GM12892 (cell line): Measurements from ENCODE around the gene VAV2.

Source experiments
- POLR2A ChIP-seq: IDR thresholded peaks from 2 replicates; pipeline ENCODE4 v1.6.1; 2011; ENCODE audit warnings: low read depth, low read length, control low read depth
- POLR2AphosphoS5 ChIP-seq: IDR thresholded peaks from 2 replicates; pipeline ENCODE4 v1.6.1; 2011; ENCODE audit warnings: low read depth, low read length, control low read depth
- TAF1 ChIP-seq: IDR thresholded peaks from 2 replicates; pipeline ENCODE4 v1.6.1; 2011; ENCODE audit warnings: low read depth, mild to moderate bottlenecking, control low read depth, low read length, borderline replicate concordance

DNA sequence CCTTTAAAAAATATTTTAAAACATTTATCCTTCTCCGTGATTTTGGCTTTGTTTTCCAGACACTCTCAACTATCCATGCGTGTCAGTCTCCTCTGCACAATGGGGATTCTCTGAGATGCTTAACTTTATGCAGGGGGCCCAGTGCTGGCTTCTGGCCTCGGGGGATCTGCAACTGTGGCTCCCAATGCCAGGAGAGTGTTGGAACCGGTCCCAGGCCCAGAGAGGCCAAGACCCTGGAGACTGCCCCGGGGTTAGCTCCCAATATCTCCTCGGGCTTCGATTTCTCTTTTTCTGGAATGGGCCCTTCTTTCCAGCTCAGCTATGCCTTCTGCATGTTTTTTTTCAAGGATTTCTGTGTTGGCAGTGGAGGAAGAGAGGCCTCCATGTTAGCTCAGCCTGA, 233.9 kb downstream of the VAV2 start:
- TF ChIP-seq POLR2A (no peak), TAF1 (no peak), POLR2AphosphoS5 (no peak)
